ENCODE results near the gene LRP1-AS.

The LRP1-AS gene

DNA sequence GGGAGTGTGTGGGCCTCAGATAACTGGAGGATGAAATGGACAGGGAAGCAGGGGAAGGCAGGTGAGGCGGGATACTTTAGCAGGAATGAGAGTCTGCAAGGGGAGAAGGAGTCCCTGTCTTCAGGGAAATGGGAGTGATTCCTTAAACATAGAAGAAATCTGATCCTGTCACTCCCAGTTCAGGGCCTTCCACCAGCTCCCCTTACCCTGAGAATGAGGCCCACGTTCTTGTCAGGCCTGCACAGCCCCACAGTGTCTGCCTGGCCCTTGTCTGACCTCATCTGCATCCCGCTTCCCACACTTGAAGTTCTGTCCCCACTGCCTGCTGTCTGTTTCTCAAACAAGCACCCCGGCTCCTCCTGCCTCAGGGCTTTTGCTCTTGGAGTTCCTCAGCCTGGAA is 12.6 kb upstream of the LRP1-AS start:
- no peak for DNase-seq (ENCODE audit: low spot score)

DNA sequence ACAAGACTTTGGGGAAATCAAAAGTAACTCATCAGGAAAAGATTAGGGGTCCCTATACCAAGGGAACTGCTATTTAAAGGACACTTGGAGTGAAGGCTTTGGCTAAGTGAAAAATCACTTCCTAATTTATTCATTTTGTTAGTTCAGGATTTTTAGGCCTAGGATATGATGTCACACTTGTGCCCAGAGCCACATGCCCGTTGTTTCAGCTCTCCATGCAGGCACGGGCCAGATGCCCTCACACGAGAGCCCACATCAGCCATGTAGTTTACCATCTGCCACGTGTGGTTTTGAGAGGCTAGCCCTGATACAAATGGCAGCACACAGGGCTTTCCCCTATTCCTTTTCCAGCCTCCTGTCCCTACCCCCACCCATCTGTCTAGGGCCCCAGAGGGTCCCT is 11.9 kb upstream of the LRP1-AS start:
- no peak for DNase-seq (ENCODE audit: low spot score)

DNA sequence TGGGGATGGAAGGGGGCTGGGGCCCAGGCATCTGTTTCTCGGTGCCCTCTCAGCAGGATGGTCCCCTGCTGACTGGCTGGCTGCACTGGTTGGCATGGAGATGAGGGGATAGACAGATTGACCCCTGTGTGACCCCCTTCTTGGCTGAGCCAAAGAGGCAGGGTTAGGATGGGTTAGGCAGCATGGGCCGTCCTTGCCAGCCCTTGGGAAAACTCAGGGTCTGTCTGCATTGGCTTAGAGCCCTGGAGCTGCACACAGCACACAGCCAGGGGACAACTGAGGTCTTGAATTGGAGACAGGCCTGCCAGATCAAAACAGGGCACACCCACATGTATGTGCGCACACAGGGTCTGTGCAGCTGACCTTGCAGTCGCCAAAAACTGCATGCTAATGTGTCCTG is 11.2 kb upstream of the LRP1-AS start:
- DNase-seq (ENCODE audit: low spot score): no peak

DNA sequence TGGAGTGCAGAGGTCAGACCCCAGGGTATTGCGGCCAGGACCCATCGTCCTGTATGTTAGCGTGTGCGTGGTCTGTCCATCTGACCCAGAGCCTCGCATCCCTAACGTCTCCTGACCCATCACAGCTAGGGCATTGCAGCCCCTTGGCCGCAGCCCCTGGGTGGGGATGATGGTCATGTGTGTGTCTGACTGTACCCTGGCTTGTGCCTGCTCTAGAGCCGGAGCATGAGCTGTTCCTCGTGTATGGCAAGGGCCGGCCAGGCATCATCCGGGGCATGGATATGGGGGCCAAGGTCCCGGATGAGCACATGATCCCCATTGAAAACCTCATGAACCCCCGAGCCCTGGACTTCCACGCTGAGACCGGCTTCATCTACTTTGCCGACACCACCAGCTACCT is 10.8 kb upstream of the LRP1-AS start:
- no peak for DNase-seq (ENCODE audit: low spot score)

DNA sequence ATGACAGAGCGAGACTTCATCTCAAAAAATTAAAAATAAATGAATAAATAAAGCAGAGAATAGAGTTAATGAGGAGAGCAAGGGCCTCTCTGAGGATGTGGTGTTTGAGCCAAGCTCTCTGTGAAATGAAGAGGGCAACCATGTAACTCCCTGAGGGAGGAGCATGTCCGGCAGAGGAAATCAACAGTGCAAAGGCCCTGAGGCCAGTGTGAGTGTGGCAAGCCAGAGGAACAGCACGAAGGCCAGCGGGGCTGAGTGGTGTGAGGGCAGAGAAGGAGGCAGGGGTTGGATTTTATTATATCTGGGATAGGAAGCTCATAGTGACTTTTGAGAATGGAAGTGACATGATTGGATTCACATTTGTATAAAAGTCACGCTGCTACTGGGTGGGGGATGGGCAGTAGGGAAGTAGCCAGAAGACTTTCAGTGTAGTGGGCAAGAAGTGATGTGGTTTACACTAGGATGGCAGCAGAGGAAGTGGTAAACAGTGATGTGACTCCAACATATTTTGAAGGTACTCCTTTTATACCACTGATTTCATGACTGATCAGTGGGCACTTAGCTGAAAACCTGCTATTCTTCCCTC is 10.3 kb upstream of the LRP1-AS start:
- no peak for DNase-seq (ENCODE audit: low spot score)

DNA sequence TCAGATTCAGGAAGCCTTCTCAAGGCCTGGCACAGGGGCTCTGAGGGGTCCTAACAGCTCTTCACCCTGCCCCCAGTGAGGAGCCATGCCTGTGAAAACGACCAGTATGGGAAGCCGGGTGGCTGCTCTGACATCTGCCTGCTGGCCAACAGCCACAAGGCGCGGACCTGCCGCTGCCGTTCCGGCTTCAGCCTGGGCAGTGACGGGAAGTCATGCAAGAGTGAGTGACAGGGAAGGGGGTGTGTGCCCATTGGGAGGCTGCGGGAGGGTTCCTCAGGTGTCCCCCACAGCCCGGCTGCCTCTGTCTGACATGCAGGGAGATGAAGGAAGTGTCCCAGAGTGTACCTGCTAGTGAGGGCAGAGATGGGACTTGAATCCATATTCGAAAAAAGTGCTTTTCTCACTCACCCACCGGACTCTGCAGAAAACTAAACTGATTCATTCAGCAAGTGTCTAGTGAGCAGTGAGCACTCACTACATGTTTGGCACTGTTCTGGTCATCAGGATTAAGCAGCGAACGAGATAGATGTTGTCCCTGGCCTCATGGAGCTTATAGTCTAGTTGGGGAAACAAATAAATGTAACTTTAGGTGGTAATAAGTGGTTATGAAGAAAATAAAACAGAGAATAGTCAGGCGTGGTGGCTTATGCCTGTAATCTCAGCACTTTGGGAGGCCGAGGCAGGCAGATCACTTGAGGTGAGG is 9.4 kb upstream of the LRP1-AS start:
- no peak for DNase-seq (ENCODE audit: low spot score)

DNA sequence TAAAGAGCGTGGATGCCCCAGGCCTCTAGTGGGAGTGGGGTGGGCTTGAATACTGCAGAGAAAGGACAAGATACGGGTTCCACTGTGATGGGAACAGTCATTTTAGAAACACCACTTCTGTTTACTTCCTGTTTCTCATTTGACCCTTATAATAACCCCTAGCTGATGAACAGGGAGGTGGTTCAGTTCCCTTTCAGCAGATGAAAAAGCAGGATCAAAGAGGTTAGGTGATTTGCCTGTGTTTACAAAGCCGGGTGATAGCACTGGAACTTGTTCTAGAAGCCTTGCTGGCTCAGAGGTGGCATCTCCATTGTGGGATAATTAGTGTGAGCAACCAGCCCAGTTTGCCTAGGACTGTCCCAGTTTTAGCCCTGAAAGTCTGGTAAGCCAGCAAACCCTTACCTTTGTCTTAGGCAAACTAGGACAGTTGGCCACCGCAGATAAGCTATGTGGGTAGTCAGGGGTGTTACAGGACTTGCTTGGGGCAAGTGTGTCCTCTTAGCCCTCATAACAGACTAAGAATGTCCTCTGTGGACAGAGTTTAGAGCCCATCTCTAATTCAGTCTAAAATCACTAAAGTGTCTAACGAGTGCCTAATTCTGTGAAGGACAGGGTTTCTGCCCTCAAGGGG is 7.5 kb upstream of the LRP1-AS start:
- DNase-seq (ENCODE audit: low spot score): no peak

DNA sequence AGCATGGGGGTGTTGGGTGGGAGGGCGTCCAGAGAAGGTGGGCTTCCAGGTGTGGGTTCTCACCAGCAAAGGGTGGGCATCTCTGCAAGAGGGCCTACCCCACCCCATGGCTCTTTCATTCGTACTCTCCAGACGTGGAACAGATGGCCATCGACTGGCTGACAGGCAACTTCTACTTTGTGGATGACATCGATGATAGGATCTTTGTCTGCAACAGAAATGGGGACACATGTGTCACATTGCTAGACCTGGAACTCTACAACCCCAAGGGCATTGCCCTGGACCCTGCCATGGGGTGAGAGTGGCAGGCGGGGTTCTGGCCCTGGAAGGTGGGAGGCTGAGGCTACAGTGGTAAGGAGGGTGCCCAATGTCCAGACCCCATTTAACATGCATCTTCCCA is 6.7 kb upstream of the LRP1-AS start:
- DNase-seq (ENCODE audit: low spot score): no peak

DNA sequence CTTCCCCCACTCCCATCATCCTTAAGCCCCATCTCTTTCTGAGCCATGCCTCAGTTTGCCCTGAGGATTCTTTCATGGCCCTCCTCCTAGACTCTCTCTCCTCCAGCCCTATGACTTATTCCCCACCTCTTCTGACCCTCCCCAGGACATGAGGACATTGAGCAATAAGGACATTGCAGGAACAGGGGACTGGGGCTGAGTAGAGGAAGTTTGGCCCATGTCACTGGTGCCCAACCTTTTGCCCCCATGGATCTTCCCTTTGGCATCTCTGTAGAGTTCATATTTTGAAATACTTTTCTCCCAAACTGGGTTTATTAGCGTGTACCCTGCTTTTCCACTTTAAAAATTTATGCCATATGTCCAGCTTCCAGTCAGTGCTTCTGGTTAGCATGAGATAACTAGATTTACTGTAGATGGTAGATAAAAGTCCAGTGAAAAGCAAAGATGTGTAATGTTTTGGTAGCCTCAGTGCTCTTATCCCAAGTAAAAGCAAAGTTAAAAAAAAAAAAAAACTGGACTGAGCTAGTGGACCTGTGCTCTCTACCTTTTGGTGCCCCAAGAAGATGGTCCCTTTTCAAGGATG is 6.1 kb upstream of the LRP1-AS start:
- no peak for DNase-seq (ENCODE audit: low spot score)

DNA sequence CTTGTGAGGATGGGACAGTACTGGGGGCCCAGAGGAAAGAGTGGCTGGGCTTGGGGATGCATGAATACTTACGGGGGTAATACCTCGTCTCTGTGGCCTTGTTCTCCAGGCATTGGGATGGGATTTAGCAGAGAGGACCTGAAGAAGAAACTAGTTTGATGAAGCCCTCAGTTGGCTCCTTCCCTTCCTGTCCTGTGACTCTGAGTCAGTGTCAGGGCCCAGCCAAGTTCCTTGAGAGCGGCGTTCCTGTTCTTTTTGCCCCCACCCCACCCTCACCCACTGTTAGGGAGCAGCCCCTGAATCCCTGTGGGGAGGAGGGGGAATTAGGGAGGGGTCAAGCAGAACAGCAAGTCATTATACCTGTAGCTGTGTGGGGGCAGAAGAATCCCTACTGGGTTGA is 5.2 kb upstream of the LRP1-AS start:
- DNase-seq (ENCODE audit: low spot score): peak; percentile 50

DNA sequence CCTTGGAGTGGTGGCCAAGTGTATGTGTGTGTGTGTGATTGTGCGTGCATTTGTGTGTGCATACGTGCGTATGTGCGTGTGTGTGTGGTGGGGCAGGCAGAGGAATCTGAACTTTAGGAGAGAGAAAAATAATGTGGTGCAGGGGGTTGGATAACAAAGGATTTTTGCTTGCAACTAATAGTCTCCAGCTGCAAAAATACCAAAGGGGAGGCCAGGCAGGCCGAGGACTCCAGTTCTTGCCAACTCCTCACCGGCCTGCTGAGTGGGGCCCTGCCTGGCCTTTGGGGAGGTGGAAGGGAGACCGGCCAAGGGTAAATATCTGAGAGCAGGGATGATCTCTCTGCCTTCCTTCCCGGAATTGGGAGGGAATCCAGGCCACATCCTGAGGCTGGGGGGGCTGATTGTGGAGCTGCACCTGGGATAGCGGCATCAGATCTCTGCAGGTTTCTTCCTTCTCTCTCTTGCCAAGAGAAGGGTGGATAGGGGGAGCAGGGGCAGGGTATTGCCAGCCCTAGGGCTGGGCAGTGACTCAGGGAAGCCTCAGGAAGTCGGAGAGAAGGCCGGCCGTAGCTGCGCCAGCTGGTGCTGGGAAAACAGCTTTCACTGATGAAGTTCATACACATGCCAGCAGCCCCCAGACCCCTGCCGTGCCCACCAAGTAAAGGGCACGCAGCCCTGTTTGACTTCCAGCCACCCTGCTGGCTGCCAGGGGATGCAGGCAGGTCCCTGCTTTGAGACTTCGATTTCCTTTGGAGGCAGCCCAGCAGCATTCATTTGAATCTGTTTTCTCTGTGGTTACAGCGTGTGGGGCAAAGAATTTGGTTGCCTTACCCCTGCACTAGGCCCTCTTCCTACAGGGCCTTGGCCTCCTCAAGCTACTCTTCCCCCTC is 4.6 kb upstream of the LRP1-AS start:
- peak; percentile 72 for DNase-seq (ENCODE audit: low spot score)

DNA sequence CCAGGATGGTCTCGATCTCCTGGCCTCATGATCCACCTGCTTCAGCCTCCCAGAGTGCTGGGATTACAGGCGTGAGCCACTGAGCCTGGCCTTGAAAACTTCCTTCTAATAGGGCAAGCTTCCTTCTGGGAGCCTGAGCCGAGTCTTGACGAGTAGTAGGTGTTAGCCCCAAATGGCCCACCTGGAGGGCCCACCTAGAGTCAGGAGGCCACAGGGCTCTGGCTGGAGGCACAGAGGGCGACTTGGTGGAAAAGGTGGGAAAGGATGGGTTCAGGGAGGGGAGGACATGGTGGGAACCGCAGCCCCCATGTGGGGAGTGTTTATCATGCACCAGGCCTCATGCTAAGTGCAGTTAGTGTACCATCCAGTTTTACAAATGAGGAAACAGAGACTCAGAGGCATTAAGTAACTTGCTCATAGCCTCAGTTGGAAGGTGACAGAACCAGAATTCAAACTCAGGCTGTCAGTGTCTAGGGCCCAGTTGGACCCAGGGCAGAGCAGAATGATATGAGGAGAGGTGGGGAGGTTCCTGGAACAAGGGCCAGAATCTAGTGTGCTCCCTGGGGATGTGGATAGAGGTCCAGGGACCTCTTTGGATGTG is 3.1 kb upstream of the LRP1-AS start:
- no peak for DNase-seq (ENCODE audit: low spot score)

DNA sequence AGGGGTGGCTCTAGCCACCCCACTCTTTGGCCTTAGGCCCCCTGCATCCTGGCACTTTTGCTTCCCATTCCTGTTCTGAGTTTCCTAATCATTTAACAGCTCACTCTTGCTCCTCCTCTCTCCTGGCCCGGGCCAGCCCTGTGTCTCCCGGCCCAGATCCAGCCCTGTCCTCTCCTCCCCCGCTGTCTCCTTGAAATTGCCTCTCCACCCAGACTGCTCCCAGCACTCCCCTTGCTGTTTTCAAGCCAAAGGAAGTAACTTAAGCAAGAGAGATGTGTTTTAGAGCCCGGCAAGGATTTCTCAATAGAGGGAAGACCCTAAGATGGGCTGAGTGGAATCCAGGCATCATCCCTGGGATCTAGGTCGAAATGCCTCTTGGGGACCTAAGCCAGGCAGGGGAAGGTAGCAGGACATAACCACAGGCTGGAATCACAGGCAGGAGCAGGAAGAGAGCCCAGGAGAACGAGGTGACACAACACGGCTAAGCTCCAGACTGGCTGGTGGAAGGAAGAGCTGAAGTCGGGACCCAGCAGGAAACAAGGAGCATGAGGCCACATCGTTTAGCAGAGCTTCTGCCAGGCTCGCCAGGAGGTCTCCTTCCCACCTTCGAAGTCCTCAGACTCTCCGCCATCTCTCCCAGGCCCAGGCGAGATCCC is 2.0 kb upstream of the LRP1-AS start:
- DNase-seq (ENCODE audit: low spot score): peak; percentile 67

DNA sequence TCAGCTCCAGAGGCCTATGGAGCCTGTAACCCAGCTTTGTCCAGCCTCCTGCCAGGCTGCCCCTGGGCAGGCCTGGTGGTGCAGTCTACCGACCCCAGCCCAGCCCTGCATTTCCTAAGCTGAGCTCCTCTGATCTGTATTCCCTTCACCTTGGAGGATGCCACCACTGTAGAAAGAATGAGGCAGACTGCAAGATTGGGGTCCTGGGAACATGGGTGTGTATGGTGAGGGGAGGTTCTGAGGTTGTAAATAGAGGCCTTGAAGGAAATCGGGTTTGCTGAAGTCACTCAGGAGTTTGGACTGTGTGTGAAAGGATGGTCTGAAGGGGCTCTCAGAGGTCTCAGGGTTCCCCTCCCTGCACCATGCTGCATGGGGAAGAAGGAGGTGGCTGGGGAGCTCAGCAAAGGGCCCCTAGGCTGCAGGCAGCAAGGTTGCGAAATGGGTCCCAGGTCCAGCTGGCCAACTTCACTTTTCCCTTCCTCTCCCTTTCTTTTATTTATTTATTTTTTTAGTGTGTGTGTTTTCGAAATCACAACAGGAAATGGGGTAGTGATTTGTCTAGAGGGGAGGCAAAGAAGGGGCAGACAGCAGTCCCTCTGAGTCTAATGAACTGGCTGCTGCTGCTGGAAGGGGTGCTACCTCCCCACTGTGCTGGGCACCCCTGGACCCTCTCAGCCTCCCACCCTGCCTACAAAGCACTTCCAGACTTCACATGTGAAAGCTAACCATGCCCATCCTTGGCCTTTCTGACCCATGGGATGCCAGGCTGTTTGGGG is 1.2 kb upstream of the LRP1-AS start:
- DNase-seq (ENCODE audit: low spot score): peak; percentile 63

DNA sequence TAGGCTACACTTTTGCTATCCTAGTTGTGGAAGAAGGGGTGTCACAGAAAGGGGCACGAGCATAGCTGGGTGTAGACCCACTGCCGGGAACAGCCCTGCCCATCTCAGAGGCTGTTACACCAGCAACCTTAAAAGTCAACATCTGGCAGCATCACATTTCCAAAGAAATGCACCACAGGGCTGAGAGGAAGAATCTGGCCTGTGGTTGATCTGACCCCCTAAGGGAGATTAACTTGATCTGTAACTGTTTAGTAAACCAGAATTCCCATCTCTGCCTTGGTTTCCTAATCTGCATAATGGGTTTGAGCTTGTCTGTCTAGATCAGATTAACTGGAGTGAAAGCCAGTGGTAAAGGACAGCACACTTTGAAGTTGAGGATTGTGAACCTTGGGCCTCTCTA is 1.3 kb downstream of the LRP1-AS start:
- DNase-seq (ENCODE audit: low spot score): no peak

DNA sequence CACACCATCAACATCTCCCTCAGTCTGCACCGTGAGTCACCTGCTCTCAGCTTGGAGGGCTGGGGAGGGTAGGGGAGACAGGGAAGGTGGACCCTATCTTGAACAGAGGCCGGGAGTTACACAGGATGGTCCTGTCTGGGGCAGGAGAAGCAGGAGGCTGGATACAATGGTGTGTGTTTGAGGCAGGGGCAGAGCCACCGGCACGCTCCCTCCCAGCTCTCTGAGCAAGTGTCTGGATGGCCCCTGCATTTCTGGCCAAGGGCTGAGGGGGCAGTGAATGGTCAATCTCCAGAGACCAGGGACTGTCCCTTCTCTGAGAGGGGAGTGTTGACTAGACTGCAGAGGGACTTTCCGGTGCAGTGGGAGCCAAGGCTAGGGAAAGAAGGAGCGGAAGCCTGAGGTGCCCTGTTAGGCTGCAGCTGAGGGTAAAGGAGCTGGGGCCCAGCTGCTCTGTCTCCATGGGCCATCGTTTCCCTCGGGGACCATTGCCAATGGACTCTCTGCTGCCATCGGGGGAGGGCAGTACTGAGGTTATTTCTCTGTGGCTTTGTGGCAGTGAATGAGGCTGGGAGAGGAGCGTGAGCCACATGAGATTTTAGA is 1.9 kb downstream of the LRP1-AS start:
- DNase-seq (ENCODE audit: low spot score): no peak

DNA sequence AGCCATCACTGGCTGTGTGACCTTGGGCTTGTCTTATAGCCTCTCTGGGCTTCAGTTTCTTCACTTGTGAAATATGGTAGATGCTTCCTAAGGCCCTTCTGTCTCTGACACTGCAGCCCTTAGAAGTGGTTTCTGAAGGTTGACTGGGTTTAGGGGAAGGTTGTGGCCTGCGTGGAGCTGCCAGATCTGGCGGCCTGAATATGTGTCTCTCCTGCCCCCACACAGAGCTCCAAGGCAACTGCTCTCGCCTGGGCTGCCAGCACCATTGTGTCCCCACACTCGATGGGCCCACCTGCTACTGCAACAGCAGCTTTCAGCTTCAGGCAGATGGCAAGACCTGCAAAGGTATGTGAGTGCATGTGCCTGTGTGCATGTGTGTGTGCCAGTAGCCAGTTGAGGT is 4.0 kb downstream of the LRP1-AS start:
- DNase-seq (ENCODE audit: low spot score): no peak

DNA sequence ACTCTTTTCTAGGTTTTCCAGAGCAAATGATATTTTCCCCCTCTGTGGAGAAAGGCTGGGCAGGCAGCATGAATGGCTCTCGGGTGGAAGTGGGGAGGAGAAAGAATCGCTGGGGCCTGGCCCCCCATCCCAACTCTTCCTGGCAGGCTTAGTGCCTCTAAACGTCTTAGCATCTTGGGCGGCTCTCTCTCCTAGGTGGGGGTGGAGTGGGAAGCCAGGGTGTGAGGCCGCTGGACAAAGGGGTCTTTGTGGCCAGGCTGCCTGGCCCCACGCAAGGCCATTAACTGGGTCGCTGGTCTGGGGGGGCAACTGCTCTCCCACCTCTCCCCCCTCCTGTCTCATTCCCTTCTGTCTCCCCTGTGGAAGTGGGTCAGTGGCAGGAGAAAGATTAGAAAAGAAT is 4.7 kb downstream of the LRP1-AS start:
- no peak for DNase-seq (ENCODE audit: low spot score)

DNA sequence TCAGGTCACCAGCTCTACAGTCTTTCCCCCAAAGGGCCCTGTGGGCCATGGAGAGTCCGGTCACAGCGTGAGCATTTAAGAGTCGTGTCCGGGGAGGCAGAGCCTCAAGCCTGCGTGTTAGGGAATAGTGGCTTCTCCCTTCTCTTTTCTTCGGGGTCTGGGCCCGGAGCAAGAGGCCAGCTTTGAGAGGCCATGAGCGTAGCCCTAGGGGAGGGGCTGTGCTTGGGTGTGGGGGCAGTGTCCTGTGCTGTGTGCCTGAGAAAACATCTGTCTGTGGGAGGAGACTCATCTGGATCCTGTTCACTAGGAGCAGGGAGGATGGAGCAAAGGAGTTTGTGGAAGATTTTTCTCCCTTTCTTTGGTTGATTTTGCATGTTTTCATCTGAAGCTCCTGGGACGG is 5.3 kb downstream of the LRP1-AS start:
- no peak for DNase-seq (ENCODE audit: low spot score)

DNA sequence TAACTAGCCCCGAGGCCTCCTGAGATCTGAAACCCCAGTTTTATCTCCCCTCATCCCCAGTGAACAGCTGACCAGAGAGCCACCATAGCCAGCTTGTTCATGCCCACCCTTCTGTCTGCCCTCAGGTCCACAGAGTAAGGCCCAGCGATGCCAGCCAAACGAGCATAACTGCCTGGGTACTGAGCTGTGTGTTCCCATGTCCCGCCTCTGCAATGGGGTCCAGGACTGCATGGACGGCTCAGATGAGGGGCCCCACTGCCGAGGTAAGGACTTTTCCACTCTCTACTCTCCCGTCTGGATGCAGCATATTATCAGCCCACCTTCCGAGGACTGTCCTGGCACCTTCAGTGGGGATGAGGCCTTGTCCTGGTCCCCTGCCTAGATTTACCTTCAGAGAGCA is 6.2 kb downstream of the LRP1-AS start:
- no peak for DNase-seq (ENCODE audit: low spot score)

Data from AG08396 (cell line).